Measurements from ENCODE around the gene ZNF277.
"Not testable (repeated sequence)": the region's sequence is repeated elsewhere in the genome, so short reads cannot be mapped to it uniquely, and the experiment has no call there.

ZNF277 gene

GRCh38 chr7:112232212-112232978 is 25.9 kb downstream of the ZNF277 start:
- no peak for ATAC-seq (replicated peaks)

DNA sequence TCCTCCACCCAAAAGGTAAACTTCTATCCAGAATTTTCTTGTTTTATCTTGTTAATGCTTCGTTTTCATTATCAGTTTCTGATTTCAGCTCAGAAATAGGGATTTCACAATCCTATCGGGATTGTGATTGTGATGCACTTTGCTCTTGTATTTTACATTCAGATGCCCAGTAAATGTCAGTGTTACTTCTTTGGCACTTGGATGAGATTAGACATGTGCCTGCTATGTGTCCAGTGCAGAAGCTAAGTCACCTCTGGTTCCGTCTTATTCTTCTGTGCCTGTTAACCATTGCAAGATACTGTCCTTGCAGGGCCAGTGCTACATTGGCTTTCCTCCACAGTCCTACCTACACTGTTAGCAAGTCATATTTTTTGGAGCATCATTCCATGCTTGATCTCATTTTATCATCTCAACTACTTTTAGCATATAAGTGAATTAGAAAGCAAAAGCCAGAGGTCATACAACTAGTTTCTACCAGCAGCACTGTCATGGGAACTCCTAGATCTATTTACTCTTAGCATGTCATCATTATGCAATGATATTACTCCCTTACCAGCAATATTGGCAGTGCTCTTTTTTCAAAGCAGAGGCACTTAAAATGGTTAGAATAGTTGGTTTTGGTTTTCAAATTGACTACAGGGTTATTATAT is 26.7 kb downstream of the ZNF277 start:
- peaks cover 22 to 39% of the 10 kb centered on the region in 2 donors for H3K4me1 Mint-ChIP-seq (ENCODE audit: low read depth in 2 of 2)
- no peaks in the 10 kb centered on the region for H3K27me3 Mint-ChIP-seq
- no peak for DNase-seq
- no peak overlapping the region for H3K4me3 Mint-ChIP-seq
- no peaks in the 10 kb centered on the region for H3K9me3 Mint-ChIP-seq
- H3K27ac Mint-ChIP-seq, result no peak overlapping the region
- H3K36me3 Mint-ChIP-seq (ENCODE audit: insufficient read depth), result peaks cover 3% of the 10 kb centered on the region
- no peak for ATAC-seq (replicated peaks)

More at GRCh38 chr7:112232212-112232978, 25.9 kb downstream of the ZNF277 start:
- Mint-ChIP-seq H3K27me3 (no peaks in the 10 kb centered on the region), H3K27ac (no peak overlapping the region), H3K36me3 (ENCODE audit: insufficient read depth) (peaks cover 3% of the 10 kb centered on the region), H3K4me1 (ENCODE audit: low read depth in 2 of 2) (peaks cover 23 to 37% of the 10 kb centered on the region in 2 donors), H3K4me3 (no peak overlapping the region), H3K9me3 (no peaks in the 10 kb centered on the region)
- no peak for DNase-seq

DNA sequence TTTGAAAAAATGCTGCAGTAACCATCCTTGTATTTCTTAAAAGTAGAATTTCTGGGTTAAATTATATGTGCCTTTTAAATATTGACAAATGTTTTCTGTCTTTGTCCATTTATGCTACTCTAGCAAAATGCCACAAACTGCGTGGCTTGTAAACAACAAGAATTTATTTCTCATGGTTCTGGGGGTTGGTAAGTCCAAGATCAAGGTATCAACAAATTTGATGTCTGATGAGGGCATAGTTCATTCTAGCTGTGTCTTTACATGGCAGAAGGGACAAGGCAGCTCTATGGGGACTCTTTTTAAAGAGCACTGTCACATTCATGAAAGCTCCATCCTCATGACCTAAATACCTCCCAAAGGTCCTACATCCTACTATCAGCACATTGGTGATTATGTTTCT is 27.7 kb downstream of the ZNF277 start:
- peaks cover 23 to 32% of the 10 kb centered on the region in 2 donors for H3K4me1 Mint-ChIP-seq (ENCODE audit: low read depth in 2 of 2)
- peaks cover 5% of the 10 kb centered on the region for H3K36me3 Mint-ChIP-seq (ENCODE audit: insufficient read depth)
- H3K4me3 Mint-ChIP-seq, result no peak overlapping the region

GRCh38 chr7:112236597-112236996 is 30.1 kb downstream of the ZNF277 start:
- Mint-ChIP-seq H3K9me3 (peaks cover 1 to 9% of the 10 kb centered on the region in 2 donors), H3K27ac (no peak overlapping the region), H3K27me3 (no peaks in the 10 kb centered on the region), H3K4me3 (no peak overlapping the region), H3K36me3 (ENCODE audit: insufficient read depth) (peaks cover 3% of the 10 kb centered on the region), H3K4me1 (ENCODE audit: low read depth in 2 of 2) (peaks cover 19 to 24% of the 10 kb centered on the region in 2 donors)
- ATAC-seq (replicated peaks), result no peak
- no peak for DNase-seq

More for the DNA sequence above, 27.7 kb downstream of the ZNF277 start:
- no peaks in the 10 kb centered on the region for H3K9me3 Mint-ChIP-seq
- ATAC-seq (replicated peaks), result no peak
- H3K27me3 Mint-ChIP-seq, result no peaks in the 10 kb centered on the region
- H3K27ac Mint-ChIP-seq, result no peak overlapping the region
- DNase-seq, result no peak

- Mint-ChIP-seq H3K27me3 (no peaks in the 10 kb centered on the region), H3K36me3 (ENCODE audit: insufficient read depth) (peaks cover 3% of the 10 kb centered on the region), H3K4me3 (no peak overlapping the region), H3K27ac (no peak overlapping the region), H3K9me3 (peaks cover 1 to 9% of the 10 kb centered on the region in 2 donors), H3K4me1 (ENCODE audit: low read depth in 2 of 2) (peaks cover 15 to 16% of the 10 kb centered on the region in 2 donors)
- DNase-seq, result no peak
- no peak for ATAC-seq (replicated peaks)
Observed at GRCh38 chr7:112238330-112238729, 31.8 kb downstream of the ZNF277 start.

GRCh38 chr7:112238852-112239610 is 32.5 kb downstream of the ZNF277 start:
- Mint-ChIP-seq H3K27ac (no peak overlapping the region), H3K4me1 (ENCODE audit: low read depth in 2 of 2) (peaks cover 15 to 16% of the 10 kb centered on the region in 2 donors), H3K27me3 (no peaks in the 10 kb centered on the region), H3K36me3 (ENCODE audit: insufficient read depth) (peaks cover 3% of the 10 kb centered on the region), H3K4me3 (no peak overlapping the region), H3K9me3 (peaks cover 1 to 9% of the 10 kb centered on the region in 2 donors)
- DNase-seq (no peak), ATAC-seq (replicated peaks) (no peak)

DNA sequence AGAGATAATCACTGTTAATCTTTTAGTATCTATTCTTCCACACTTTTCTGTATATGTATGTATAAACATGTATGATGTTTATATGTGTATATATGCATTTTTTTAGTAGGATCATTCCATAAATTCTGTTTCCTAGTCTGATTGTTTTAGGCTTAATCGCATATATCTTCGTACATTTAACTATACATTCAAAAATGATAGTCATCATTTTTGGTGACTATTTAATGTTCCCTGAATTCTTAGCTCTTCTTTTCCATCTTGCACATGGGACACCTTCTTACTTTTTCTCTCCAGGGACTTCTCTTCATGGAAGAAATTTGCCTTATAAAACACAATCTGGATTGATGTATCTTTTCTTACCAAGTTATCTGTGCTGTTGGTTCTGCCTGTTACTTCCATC is 42.1 kb downstream of the ZNF277 start:
- H3K4me1 Mint-ChIP-seq (ENCODE audit: low read depth in 2 of 2), result peaks cover 10 to 34% of the 10 kb centered on the region in 2 donors
- no peak overlapping the region for H3K27ac Mint-ChIP-seq
- no peaks in the 10 kb centered on the region for H3K36me3 Mint-ChIP-seq (ENCODE audit: insufficient read depth)
- ATAC-seq (replicated peaks) (no peak), DNase-seq (no peak)
- no peaks in the 10 kb centered on the region for H3K9me3 Mint-ChIP-seq
- no peak overlapping the region for H3K4me3 Mint-ChIP-seq
- H3K27me3 Mint-ChIP-seq, result no peaks in the 10 kb centered on the region

DNA sequence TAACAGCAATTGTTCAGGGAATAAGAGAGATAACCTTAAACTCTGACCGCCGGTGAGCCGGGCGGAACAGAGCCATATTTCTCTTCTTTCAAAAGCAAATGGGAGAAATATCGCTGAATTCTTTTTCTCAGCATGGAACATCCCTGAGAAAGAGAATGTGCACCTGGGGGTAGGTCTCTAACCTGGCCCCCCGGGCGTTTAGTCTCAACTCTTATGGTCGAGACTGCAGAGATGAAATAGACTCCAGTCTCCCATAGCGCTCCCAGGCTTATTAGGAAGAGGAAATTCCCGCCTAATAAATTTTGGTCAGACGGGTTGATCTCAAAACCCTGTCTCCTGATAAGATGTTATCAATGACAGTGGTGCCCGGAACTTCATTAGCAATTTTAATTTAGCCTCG is 43.5 kb downstream of the ZNF277 start:
- H3K4me1 Mint-ChIP-seq (ENCODE audit: low read depth in 2 of 2), result peaks cover 14 to 44% of the 10 kb centered on the region in 2 donors
- not testable (repeated sequence) for DNase-seq; ATAC-seq (replicated peaks); H3K4me3 Mint-ChIP-seq; H3K27ac Mint-ChIP-seq; H3K9me3 Mint-ChIP-seq; H3K27me3 Mint-ChIP-seq; H3K36me3 Mint-ChIP-seq (ENCODE audit: insufficient read depth)

DNA sequence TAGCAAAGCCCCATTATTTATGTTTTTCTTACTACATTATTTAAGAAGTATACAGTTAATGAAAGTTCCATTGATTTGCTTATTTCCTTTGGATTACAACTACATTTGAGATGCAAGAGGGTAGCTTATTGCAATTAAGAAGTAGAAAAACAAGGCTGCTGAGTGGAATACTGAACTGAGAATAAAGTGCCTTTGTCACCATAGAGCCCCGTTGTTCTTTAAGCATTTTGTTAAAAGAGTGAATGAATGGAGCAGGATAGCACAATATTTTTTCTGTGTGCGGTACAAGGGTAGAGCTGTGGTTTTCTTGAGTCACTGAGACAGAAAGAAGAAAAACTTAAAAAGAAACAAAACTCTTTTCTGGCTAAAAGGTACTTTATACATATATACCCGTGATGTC is 45.6 kb downstream of the ZNF277 start:
- H3K36me3 Mint-ChIP-seq (ENCODE audit: insufficient read depth), result no peaks in the 10 kb centered on the region
- no peak for DNase-seq
- peaks cover 14 to 44% of the 10 kb centered on the region in 2 donors for H3K4me1 Mint-ChIP-seq (ENCODE audit: low read depth in 2 of 2)
- H3K9me3 Mint-ChIP-seq, result no peaks in the 10 kb centered on the region
- H3K27ac Mint-ChIP-seq, result peak overlapping the region in 1 of 2 donors; percentile 46
- H3K27me3 Mint-ChIP-seq, result no peaks in the 10 kb centered on the region
- ATAC-seq (replicated peaks), result no peak
- no peak overlapping the region for H3K4me3 Mint-ChIP-seq

DNA sequence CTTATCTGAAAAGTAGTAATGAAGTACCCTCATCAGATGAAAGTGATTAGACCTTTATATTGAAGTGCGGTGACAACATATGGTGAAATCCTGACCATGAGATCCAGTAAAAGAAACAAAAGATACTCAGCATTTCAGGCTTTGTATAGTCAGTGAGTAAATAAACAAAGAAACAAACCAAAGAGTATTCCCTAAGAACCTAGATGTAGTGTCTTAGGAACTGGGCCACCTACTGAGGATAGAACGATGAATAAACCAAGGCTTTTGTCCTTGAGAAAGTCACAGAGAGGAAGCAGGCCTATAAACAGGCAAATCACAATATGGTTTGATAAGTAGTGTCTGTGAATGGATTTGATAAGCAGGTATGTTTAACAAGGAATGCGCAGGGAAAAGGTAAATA is 46.2 kb downstream of the ZNF277 start:
- no peak overlapping the region for H3K4me3 Mint-ChIP-seq
- H3K27ac Mint-ChIP-seq, result peak overlapping the region in 1 of 2 donors; percentile 4
- H3K27me3 Mint-ChIP-seq, result no peaks in the 10 kb centered on the region
- no peaks in the 10 kb centered on the region for H3K36me3 Mint-ChIP-seq (ENCODE audit: insufficient read depth)
- no peak for ATAC-seq (replicated peaks)
- no peaks in the 10 kb centered on the region for H3K9me3 Mint-ChIP-seq
- peaks cover 14 to 44% of the 10 kb centered on the region in 2 donors for H3K4me1 Mint-ChIP-seq (ENCODE audit: low read depth in 2 of 2)
- DNase-seq, result no peak

- H3K9me3 Mint-ChIP-seq, result no peaks in the 10 kb centered on the region
- no peaks in the 10 kb centered on the region for H3K27me3 Mint-ChIP-seq
- DNase-seq (no peak), ATAC-seq (replicated peaks) (no peak)
- H3K4me3 Mint-ChIP-seq, result no peak overlapping the region
- peaks cover 14 to 40% of the 10 kb centered on the region in 2 donors for H3K4me1 Mint-ChIP-seq (ENCODE audit: low read depth in 2 of 2)
- no peak overlapping the region for H3K27ac Mint-ChIP-seq
- H3K36me3 Mint-ChIP-seq (ENCODE audit: insufficient read depth), result no peaks in the 10 kb centered on the region
Observed at GRCh38 chr7:112254156-112254555, 47.7 kb downstream of the ZNF277 start.

DNA sequence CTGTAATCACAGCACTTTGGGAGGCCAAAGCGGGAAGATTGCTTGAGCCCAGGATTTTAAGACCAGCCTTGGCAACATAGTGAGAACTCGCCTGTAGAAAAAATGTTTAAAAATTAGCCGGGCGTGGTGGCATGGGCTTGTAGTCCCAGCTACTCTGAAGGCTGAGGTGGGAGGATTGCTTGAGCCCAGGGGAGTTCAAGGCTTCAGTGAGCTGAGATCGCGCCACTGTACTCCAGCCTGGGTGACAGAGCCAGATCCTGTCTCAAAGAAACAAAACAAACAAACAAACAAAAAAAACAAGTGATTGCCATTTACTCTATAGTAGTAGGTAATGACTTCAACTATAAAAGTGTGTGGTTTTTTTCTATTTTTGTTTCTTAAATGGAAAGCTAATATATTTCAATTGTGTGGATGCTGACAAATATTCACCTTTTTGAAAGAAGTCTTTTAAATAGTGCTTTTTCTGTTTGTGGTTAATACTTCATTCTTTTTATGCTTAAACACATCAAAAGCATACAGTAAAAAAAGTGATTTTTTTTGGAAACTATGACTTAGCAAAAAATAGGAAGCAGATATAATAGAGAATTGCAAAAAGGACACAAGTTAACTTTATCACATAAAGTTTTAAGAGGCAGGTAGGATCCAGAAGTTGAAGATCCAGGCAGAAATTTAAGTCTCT is 48.4 kb downstream of the ZNF277 start:
- no peak for ATAC-seq (replicated peaks)
- H3K9me3 Mint-ChIP-seq, result no peaks in the 10 kb centered on the region
- peaks cover 13 to 36% of the 10 kb centered on the region in 2 donors for H3K4me1 Mint-ChIP-seq (ENCODE audit: low read depth in 2 of 2)
- no peaks in the 10 kb centered on the region for H3K36me3 Mint-ChIP-seq (ENCODE audit: insufficient read depth)
- H3K4me3 Mint-ChIP-seq, result no peak overlapping the region
- no peak for DNase-seq
- H3K27me3 Mint-ChIP-seq, result no peaks in the 10 kb centered on the region
- no peak overlapping the region for H3K27ac Mint-ChIP-seq

GRCh38 chr7:112255388-112255720 is 48.9 kb downstream of the ZNF277 start:
- H3K27me3 Mint-ChIP-seq, result no peaks in the 10 kb centered on the region
- no peaks in the 10 kb centered on the region for H3K36me3 Mint-ChIP-seq (ENCODE audit: insufficient read depth)
- ATAC-seq (replicated peaks) (no peak), DNase-seq (no peak)
- H3K27ac Mint-ChIP-seq, result no peak overlapping the region
- peaks cover 13 to 36% of the 10 kb centered on the region in 2 donors for H3K4me1 Mint-ChIP-seq (ENCODE audit: low read depth in 2 of 2)
- no peak overlapping the region for H3K4me3 Mint-ChIP-seq
- H3K9me3 Mint-ChIP-seq, result no peaks in the 10 kb centered on the region
